ENCODE measurements around the gene CYP4F12. TPM values are rescaled to one million over a fixed set of nuclear protein-coding genes. Genes with fewer than 3 reads are reported as not detected.

The CYP4F12 gene
- polyA plus RNA-seq, 1 experiment, result not detected

DNA sequence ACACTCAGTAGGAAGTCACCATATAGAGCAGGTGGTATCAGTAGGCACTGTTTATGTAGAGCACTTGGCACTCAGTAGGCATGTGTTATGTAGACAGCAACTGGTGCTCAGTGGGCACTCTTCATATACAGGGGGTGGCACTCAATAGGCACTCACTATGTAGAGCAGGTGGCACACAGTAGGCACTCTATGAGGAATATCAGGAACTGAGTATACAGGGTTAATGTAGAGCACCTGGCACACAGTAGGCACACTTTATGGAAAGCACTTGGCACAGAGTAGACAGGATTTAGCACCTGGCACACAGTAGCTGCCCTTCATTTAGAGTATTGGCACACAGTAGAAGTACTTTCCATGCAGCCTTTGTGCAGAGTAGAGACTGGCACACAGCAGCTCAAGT, 33.3 kb upstream of the CYP4F12 start:
- ChIA-PET POLR2A (no interaction called here), CTCF (interaction anchor here (0.6 kb wide), 1 partner anchor 455 kb away, joined by 3 read pairs; no protein-coding TSS in a partner anchor)
- TF ChIP-seq CTCF (IDR thresholded peaks at IDR 0.05; ENCODE audit: low read depth, low read length), result no peak

DNA sequence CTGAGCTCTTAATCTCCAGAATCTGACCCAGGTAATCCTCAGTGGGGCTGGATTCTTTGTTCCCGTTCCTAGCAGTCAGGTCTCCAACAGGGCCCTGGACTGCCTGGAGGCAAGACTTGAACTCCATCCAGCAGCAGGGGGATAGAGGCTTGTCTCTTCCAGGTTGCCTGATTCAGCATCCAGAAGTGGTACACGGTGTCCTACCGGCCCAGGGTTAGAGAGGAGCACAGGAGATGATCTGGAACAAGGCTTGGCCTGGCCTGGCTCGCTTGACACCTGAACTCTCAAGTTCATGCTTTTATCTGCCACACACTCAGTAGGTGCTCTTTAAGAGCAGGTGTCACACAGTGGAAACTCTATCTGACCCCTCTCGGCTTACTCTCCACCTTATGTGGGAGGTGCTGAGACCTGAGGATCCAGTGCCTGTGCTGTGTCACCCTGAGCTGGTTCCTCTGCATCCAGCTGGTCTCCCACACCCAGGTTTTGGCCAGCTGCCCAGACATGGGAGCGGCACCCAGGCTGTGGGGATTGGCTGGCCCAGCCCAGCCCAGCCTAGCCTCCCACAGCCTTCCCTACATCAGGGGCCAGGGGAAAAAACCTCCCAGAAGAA, 32.5 kb upstream of the CYP4F12 start, which contains the start of gene CYP4F3:
CYP4F3 (plus strand) TSS at position 604 of the 610 bp plus-strand sequence. CDS start 519 bp downstream, outside the sequence.
- POLR2A ChIA-PET, result no interaction called here
- peaks cover 13% of the 10 kb centered on the region for H3K9me3 ChIP-seq (ENCODE audit: control insufficient read depth, insufficient read depth, low read length)
- no peaks in the 10 kb centered on the region for H3K27me3 ChIP-seq (ENCODE audit: control insufficient read depth, insufficient read depth, low read length)
- H3K4me3 ChIP-seq (ENCODE audit: low read depth, low read length), result no peak within 1 kb of the TSS
- DNase-seq (ENCODE audit: low read depth, low spot score), result no peak
- CTCF ChIA-PET, result interaction anchor here (0.6 kb wide), 1 partner anchor 454 kb away, joined by 3 read pairs; no protein-coding TSS in a partner anchor
- TF ChIP-seq CTCF (IDR thresholded peaks at IDR 0.05; ENCODE audit: low read depth, low read length), result no peak
- no peak within 1 kb of the TSS for H3K27ac ChIP-seq (ENCODE audit: low read depth, low read length)

More for the DNA sequence above, 33.3 kb upstream of the CYP4F12 start:
- Histone ChIP-seq H3K4me3 (ENCODE audit: low read depth, low read length) (no peak overlapping the region), H3K9me3 (ENCODE audit: control insufficient read depth, insufficient read depth, low read length) (peaks cover 12% of the 10 kb centered on the region), H3K27me3 (ENCODE audit: control insufficient read depth, insufficient read depth, low read length) (no peaks in the 10 kb centered on the region), H3K27ac (ENCODE audit: low read depth, low read length) (no peak overlapping the region)
- no peak for DNase-seq (ENCODE audit: low read depth, low spot score)

- no peak overlapping the region for H3K4me3 ChIP-seq (ENCODE audit: low read depth, low read length)
- H3K9me3 ChIP-seq (ENCODE audit: control insufficient read depth, insufficient read depth, low read length), result peaks cover 19% of the 10 kb centered on the region
- no peaks in the 10 kb centered on the region for H3K27me3 ChIP-seq (ENCODE audit: control insufficient read depth, insufficient read depth, low read length)
- no peak for TF ChIP-seq CTCF (IDR thresholded peaks at IDR 0.05; ENCODE audit: low read depth, low read length)
- H3K27ac ChIP-seq (ENCODE audit: low read depth, low read length), result no peak overlapping the region
- ChIA-PET POLR2A (no interaction called here), CTCF (no interaction called here)
- no peak for DNase-seq (ENCODE audit: low read depth, low spot score)
These were observed 31.8 kb upstream of the CYP4F12 start for GRCh38 chr19:15640904-15641597.

GRCh38 chr19:15641901-15642491, 30.9 kb upstream of the CYP4F12 start:
- H3K9me3 ChIP-seq (ENCODE audit: control insufficient read depth, insufficient read depth, low read length), result peaks cover 19% of the 10 kb centered on the region
- H3K27ac ChIP-seq (ENCODE audit: low read depth, low read length), result no peak overlapping the region
- DNase-seq (ENCODE audit: low read depth, low spot score), result no peak
- no peak overlapping the region for H3K4me3 ChIP-seq (ENCODE audit: low read depth, low read length)
- no peak for TF ChIP-seq CTCF (IDR thresholded peaks at IDR 0.05; ENCODE audit: low read depth, low read length)
- POLR2A ChIA-PET, result no interaction called here
- no peaks in the 10 kb centered on the region for H3K27me3 ChIP-seq (ENCODE audit: control insufficient read depth, insufficient read depth, low read length)
- CTCF ChIA-PET, result no interaction called here

- CTCF ChIA-PET, result no interaction called here
- POLR2A ChIA-PET, result no interaction called here
- Histone ChIP-seq H3K27ac (ENCODE audit: low read depth, low read length) (no peak overlapping the region), H3K27me3 (ENCODE audit: control insufficient read depth, insufficient read depth, low read length) (no peaks in the 10 kb centered on the region), H3K4me3 (ENCODE audit: low read depth, low read length) (no peak overlapping the region), H3K9me3 (ENCODE audit: control insufficient read depth, insufficient read depth, low read length) (peaks cover 22% of the 10 kb centered on the region)
- TF ChIP-seq CTCF (IDR thresholded peaks at IDR 0.05; ENCODE audit: low read depth, low read length), result no peak
- no peak for DNase-seq (ENCODE audit: low read depth, low spot score)
These were observed 30.1 kb upstream of the CYP4F12 start for GRCh38 chr19:15642807-15643206.

All from AG04450 (cell line).